MCF 10A (cell line): Measurements from ENCODE around the gene SMYD3. TPM values are rescaled to one million over a fixed set of nuclear protein-coding genes. Genes with fewer than 3 reads are reported as not detected.

Experiments
- BruUV-seq: library from RNA; stranded (reverse); fragments of 400-500 nt; replicated peaks from 2 replicates; lab custom pipeline; 2021; lab: Mats Ljungman, UMichigan
- CTCF ChIA-PET: fragments of 300-600 bp; sonication (Branson Sonifier 250); formaldehyde crosslinking; extraction: SDS; loops from one replicate; lab custom pipeline; 2021; ENCODE audit warnings: antibody characterized with exemption, inconsistent platforms; lab: Yijun Ruan, JAX
- POLR2A ChIA-PET: fragments of 300-600, 350-650 bp; sonication (Branson Sonifier 250); formaldehyde crosslinking; extraction: SDS; loops from one replicate; lab custom pipeline; 2020; ENCODE audit warnings: antibody characterized with exemption, inconsistent platforms; lab: Yijun Ruan, JAX
- DNase-seq: peaks from one replicate; pipeline ENCODE4 v3.0.0-alpha.2; 2018; ENCODE audit not compliant: unreplicated experiment
- H3K27ac Mint-ChIP-seq: one replicate; pipeline ENCODE4 v1.8.0; 2022; ENCODE audit warnings: mild to moderate bottlenecking, low read depth, mixed read lengths; ENCODE audit not compliant: unreplicated experiment
- H3K27me3 Mint-ChIP-seq: one replicate; pipeline ENCODE4 v1.8.0; 2022; ENCODE audit warnings: mixed read lengths; ENCODE audit not compliant: insufficient read depth, unreplicated experiment
- H3K36me3 Mint-ChIP-seq: one replicate; pipeline ENCODE4 v1.8.0; 2022; ENCODE audit warnings: mild to moderate bottlenecking, moderate library complexity, mixed read lengths; ENCODE audit not compliant: insufficient read depth, unreplicated experiment
- H3K4me1 Mint-ChIP-seq: one replicate; pipeline ENCODE4 v1.8.0; 2022; ENCODE audit warnings: mixed read lengths; ENCODE audit not compliant: insufficient read depth, unreplicated experiment
- H3K4me3 Mint-ChIP-seq: one replicate; pipeline ENCODE4 v1.8.0; 2022; ENCODE audit warnings: mild to moderate bottlenecking, moderate library complexity, mixed read lengths; ENCODE audit not compliant: unreplicated experiment
- H3K9me3 Mint-ChIP-seq: one replicate; pipeline ENCODE4 v1.8.0; 2022; ENCODE audit warnings: mixed read lengths; ENCODE audit not compliant: unreplicated experiment
- intact Hi-C: fragments of 100-400 bp; cut with micrococcal nuclease; formaldehyde crosslinking; loops from 2 replicates; pipeline ENCODE4 v1.14.1; 2022
- total RNA-seq: library from RNA; stranded (reverse); gene quantifications from 2 replicates; pipeline ENCODE4 v1.2.3, GENCODE V29; 2022
- TF ChIP-seq, protein P1 (sequence below): fragments of 200-600 bp; IDR thresholded peaks from one replicate; pipeline ENCODE4 v1.8.0; 2022; ENCODE audit warnings: antibody characterized with exemption, mild to moderate bottlenecking; ENCODE audit not compliant: unreplicated experiment

Gene SMYD3
- total RNA-seq, 1 experiment from 2014 or later = 26.9 TPM

DNA sequence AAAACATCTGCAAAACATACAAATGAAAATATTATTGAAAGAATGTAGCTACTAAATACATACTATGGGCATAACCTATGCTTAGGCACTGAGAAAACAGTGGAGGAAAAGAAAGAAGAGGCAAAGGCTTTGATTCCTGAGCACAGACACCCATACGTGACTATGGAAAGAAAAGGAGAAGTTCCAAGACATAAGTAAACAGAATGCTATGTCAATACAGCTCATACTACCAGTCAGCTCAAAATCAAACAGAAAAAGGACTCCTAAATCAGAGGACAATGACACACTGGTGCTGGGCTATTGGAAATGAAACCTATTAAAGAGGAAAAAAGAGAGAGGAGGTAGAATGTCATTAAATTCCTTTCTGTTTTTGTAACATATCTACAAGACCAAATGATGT lies 225.4 kb downstream of the SMYD3 start:
- H3K36me3 Mint-ChIP-seq = no peaks in the 10 kb centered on the region
- ChIA-PET POLR2A (interaction anchor here (0.5 to 1.5 kb wide), 3 partner anchors 9 to 458 kb away, joined by 3 read pairs; no protein-coding TSS in a partner anchor), CTCF (interaction anchor here (0.5 to 4.9 kb wide), 19 partner anchors 8 to 1130 kb away, joined by 3 to 60 read pairs (median 8); no protein-coding TSS in a partner anchor)
- DNase-seq = no peak
- no peak overlapping the region for H3K27ac Mint-ChIP-seq
- intact Hi-C loops = loop anchor here (2.0 to 5.0 kb wide), 3 partner anchors 169 to 959 kb away; no protein-coding TSS in a partner anchor
- H3K4me1 Mint-ChIP-seq = no peaks in the 10 kb centered on the region
- no peak overlapping the region for H3K4me3 Mint-ChIP-seq
- TF ChIP-seq, protein P1, sequence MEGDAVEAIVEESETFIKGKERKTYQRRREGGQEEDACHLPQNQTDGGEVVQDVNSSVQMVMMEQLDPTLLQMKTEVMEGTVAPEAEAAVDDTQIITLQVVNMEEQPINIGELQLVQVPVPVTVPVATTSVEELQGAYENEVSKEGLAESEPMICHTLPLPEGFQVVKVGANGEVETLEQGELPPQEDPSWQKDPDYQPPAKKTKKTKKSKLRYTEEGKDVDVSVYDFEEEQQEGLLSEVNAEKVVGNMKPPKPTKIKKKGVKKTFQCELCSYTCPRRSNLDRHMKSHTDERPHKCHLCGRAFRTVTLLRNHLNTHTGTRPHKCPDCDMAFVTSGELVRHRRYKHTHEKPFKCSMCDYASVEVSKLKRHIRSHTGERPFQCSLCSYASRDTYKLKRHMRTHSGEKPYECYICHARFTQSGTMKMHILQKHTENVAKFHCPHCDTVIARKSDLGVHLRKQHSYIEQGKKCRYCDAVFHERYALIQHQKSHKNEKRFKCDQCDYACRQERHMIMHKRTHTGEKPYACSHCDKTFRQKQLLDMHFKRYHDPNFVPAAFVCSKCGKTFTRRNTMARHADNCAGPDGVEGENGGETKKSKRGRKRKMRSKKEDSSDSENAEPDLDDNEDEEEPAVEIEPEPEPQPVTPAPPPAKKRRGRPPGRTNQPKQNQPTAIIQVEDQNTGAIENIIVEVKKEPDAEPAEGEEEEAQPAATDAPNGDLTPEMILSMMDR = no peak
- BruUV-seq = no TSS peak
- no peaks in the 10 kb centered on the region for H3K9me3 Mint-ChIP-seq
- H3K27me3 Mint-ChIP-seq = no peaks in the 10 kb centered on the region

DNA sequence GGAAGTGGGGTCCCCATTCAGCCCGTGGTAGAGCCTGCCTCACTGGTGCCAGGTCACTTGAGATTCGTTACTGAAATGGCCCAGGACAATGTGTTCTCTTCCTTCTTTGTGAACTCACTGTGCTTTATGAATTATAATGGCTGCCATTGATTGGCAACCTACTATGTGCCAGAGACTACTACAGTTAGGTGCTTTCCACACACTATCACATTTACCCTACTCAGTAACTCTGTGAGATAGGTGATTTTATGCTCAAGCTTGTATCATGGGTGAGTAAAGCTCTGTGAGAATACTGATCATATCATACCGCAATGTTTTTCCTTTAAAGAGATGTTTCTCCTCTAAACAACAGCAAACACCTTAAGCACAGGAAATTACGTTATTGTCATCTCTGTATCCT lies 225.9 kb downstream of the SMYD3 start:
- TF ChIP-seq, protein P1 = no peak
- intact Hi-C loops = loop anchor here (2.0 to 5.0 kb wide), 3 partner anchors 170 to 958 kb away; no protein-coding TSS in a partner anchor
- Mint-ChIP-seq H3K4me1 (no peaks in the 10 kb centered on the region), H3K4me3 (no peak overlapping the region), H3K27ac (no peak overlapping the region), H3K27me3 (no peaks in the 10 kb centered on the region), H3K36me3 (no peaks in the 10 kb centered on the region), H3K9me3 (no peaks in the 10 kb centered on the region)
- BruUV-seq = no TSS peak
- ChIA-PET CTCF (interaction anchor here (0.5 to 4.9 kb wide), 34 partner anchors 8 to 1995 kb away, joined by 3 to 60 read pairs (median 5); no protein-coding TSS in a partner anchor), POLR2A (interaction anchor here (0.5 to 0.6 kb wide), 3 partner anchors 268 to 1073 kb away, joined by 3 read pairs; no protein-coding TSS in a partner anchor)
- no peak for DNase-seq

DNA sequence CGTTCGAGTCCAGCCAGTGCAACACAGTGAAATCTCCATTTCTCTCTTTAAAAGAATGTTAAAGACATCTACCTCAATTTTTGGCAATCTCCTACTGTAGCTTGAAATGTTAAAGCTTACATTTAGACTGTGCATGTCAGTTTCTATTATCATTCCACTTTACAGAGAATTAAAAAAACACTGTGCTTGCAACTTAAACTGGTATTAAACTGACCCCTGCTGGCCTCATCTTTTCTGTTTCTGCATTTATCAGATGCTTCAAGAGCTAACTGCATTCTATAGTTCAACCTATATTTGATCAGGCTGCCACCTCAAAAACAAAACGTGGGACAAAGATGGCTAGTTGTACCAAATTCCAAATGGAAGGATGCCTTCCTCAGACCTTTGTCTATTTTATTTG lies 226.5 kb downstream of the SMYD3 start:
- Mint-ChIP-seq H3K36me3 (no peaks in the 10 kb centered on the region), H3K27me3 (no peaks in the 10 kb centered on the region), H3K4me1 (no peaks in the 10 kb centered on the region), H3K9me3 (no peaks in the 10 kb centered on the region), H3K27ac (no peak overlapping the region), H3K4me3 (no peak overlapping the region)
- TF ChIP-seq, protein P1 = peak; percentile 43
- peak; percentile 47 for DNase-seq
- ChIA-PET CTCF (interaction anchor here (0.6 to 4.9 kb wide), 44 partner anchors 8 to 1995 kb away, joined by 3 to 60 read pairs (median 4); partner anchors contain the start of gene KIF26B), POLR2A (interaction anchor here (0.6 kb wide), 1 partner anchor 1073 kb away, joined by 3 read pairs; no protein-coding TSS in a partner anchor)
- BruUV-seq = no TSS peak
- intact Hi-C loops = loop anchor here (1.0 to 5.0 kb wide), 6 partner anchors 170 to 1201 kb away; no protein-coding TSS in a partner anchor

DNA sequence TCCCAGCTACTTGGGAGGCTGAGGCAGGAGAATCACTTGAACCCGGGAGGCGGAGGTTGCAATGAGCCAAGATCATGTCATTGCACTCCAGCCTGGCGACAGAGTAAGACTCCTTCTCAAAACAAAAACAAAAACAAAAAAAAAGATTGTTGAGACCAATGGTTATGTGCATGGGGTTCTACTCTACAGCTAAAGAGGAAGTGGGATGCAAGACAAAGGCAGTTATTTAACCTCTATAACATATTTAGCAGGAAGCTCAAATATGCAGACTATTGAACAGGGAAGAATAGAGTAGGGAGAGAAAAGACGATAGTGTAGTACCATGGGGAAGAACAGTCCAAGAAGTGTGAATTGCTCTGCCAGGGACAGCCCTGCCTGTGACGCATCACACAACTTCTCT lies 227.7 kb downstream of the SMYD3 start:
- TF ChIP-seq, protein P1 = no peak
- DNase-seq = no peak
- Mint-ChIP-seq H3K9me3 (no peaks in the 10 kb centered on the region), H3K27me3 (no peaks in the 10 kb centered on the region), H3K36me3 (no peaks in the 10 kb centered on the region), H3K4me1 (no peaks in the 10 kb centered on the region), H3K27ac (no peak overlapping the region), H3K4me3 (no peak overlapping the region)
- POLR2A ChIA-PET = no interaction called here
- CTCF ChIA-PET = interaction anchor here (0.6 to 4.9 kb wide), 34 partner anchors 8 to 1222 kb away, joined by 3 to 60 read pairs (median 4); partner anchors contain the start of gene KIF26B
- intact Hi-C loops = no loop called here
- BruUV-seq = no TSS peak
